Keratinocyte (primary cell): ENCODE data around the gene SMYD3. TPM values are rescaled to one million over a fixed set of nuclear protein-coding genes. Genes with fewer than 3 reads are reported as not detected.

Experiments
- DNase-seq: peaks from one replicate; pipeline ENCODE4 v3.0.0-alpha.2; 2011; ENCODE audit warnings: low read depth, missing footprints, low spot score
- FAIRE-seq: peaks from 2 replicates; lab custom pipeline; 2011; peaks lifted over from hg19 to GRCh38; lab: Jason Lieb, UNC
- H2AFZ ChIP-seq: 2 replicates; pipeline ENCODE4 v1.6.0; 2012; ENCODE audit warnings: low read length, control low read depth, inconsistent platforms; ENCODE audit not compliant: control insufficient read depth
- H3K27ac ChIP-seq: 2 replicates; pipeline ENCODE4 v1.5.1; 2011; ENCODE audit warnings: low read length; ENCODE audit not compliant: control insufficient read depth, insufficient read depth
- H3K27me3 ChIP-seq: 3 replicates; pipeline ENCODE4 v1.6.0; 2011; ENCODE audit warnings: low read length; ENCODE audit not compliant: control insufficient read depth, insufficient read depth; ENCODE audit errors: extremely low read depth
- H3K36me3 ChIP-seq, 2 experiments: 2 replicates in 1 of 2; 3 replicates in 1 of 2; pipeline ENCODE4 v1.5.1; 2011; ENCODE audit warnings: low read length in 2 of 2, mild to moderate bottlenecking in 1 of 2; ENCODE audit not compliant: control insufficient read depth in 2 of 2, insufficient read depth in 2 of 2; ENCODE audit errors: extremely low read depth in 1 of 2
- H3K4me1 ChIP-seq: 3 replicates; pipeline ENCODE4 v1.5.1; 2011; ENCODE audit warnings: low read length; ENCODE audit not compliant: control insufficient read depth, insufficient read depth; ENCODE audit errors: extremely low read depth
- H3K4me2 ChIP-seq: 3 replicates; pipeline ENCODE4 v1.6.0; 2011; ENCODE audit warnings: low read depth, low read length; ENCODE audit not compliant: control insufficient read depth, insufficient read depth; ENCODE audit errors: extremely low read depth
- H3K4me3 ChIP-seq, 3 experiments: fragments of 200-600 bp in 1 of 3; sonication (generic) in 1 of 3; 2 replicates in 2 of 3; 3 replicates in 1 of 3; pipeline ENCODE4 v1.5.1; 2011 to 2016; ENCODE audit warnings: low read length in 3 of 3, mild to moderate bottlenecking in 3 of 3, control low read depth in 2 of 3, inconsistent platforms in 1 of 3, low read depth in 1 of 3, mixed read lengths in 1 of 3, mixed run types in 1 of 3, moderate library complexity in 1 of 3; ENCODE audit not compliant: control insufficient read depth in 2 of 3, insufficient read depth in 2 of 3; ENCODE audit errors: extremely low read depth in 1 of 3
- H3K79me2 ChIP-seq: 2 replicates; pipeline ENCODE4 v1.6.0; 2012; ENCODE audit warnings: low read length; ENCODE audit not compliant: control insufficient read depth, insufficient read depth
- H3K9ac ChIP-seq: 3 replicates; pipeline ENCODE4 v1.6.0; 2011; ENCODE audit warnings: low read length; ENCODE audit not compliant: control insufficient read depth, insufficient read depth; ENCODE audit errors: extremely low read depth
- H3K9me1 ChIP-seq: 3 replicates; pipeline ENCODE4 v1.6.0; 2011; ENCODE audit warnings: low read length; ENCODE audit not compliant: control insufficient read depth, insufficient read depth; ENCODE audit errors: extremely low read depth
- H3K9me3 ChIP-seq: 2 replicates; pipeline ENCODE4 v1.5.1; 2012; ENCODE audit warnings: low read depth, low read length; ENCODE audit not compliant: control insufficient read depth
- H4K20me1 ChIP-seq: 3 replicates; pipeline ENCODE4 v1.6.0; 2011; ENCODE audit warnings: low read length; ENCODE audit not compliant: control insufficient read depth, insufficient read depth; ENCODE audit errors: extremely low read depth
- EZH2 ChIP-seq: IDR thresholded peaks from one replicate; pipeline ENCODE4 v1.6.1; 2012; ENCODE audit warnings: inconsistent platforms, mild to moderate bottlenecking, low read length, moderate library complexity
- dilution Hi-C: fragments of 300-500 bp; cut with MboI; formaldehyde crosslinking; loops from one replicate; pipeline ENCODE4 v1.7.0; 2020; ENCODE audit warnings: low sequenced_read_pairs; ENCODE audit not compliant: extremely low pct_ligation_motif_present
- polyA plus RNA-seq, 5 experiments: library from polyadenylated mRNA; depleted of rRNA in 3 of 5; stranded (reverse) in 3 of 5; stranded (forward) in 1 of 5; unstranded in 1 of 5; fragments of >200 nt; gene quantifications; 1 replicate in 1 of 5; 2 replicates in 3 of 5; 3 replicates in 1 of 5; pipeline versions ENCODE4 v1.2.1 to v1.2.3, GENCODE V29; 2011 to 2012; ENCODE audit warnings: missing spikeins in 2 of 5, low read depth in 1 of 5, low replicate concordance in 1 of 5
- TF ChIP-seq, protein P1 (sequence below), 3 experiments: IDR thresholded peaks in 1 of 3; conservative IDR thresholded peaks in 1 of 3; optimal IDR thresholded peaks in 1 of 3; 2 replicates in 2 of 3; 3 replicates in 1 of 3; pipeline versions ENCODE3 to v1.5.1; 2011; ENCODE audit warnings: low read length in 3 of 3, mild to moderate bottlenecking in 3 of 3, moderate library complexity in 2 of 3, control low read depth in 1 of 3, inconsistent platforms in 1 of 3; ENCODE audit not compliant: insufficient read depth in 2 of 3; ENCODE audit errors: extremely low read depth in 1 of 3

The SMYD3 gene
- polyA plus RNA-seq, 1 donor (not counting 4 experiments of a cell fraction or from before 2014, with no cell fraction given) = 31.0 TPM

DNA sequence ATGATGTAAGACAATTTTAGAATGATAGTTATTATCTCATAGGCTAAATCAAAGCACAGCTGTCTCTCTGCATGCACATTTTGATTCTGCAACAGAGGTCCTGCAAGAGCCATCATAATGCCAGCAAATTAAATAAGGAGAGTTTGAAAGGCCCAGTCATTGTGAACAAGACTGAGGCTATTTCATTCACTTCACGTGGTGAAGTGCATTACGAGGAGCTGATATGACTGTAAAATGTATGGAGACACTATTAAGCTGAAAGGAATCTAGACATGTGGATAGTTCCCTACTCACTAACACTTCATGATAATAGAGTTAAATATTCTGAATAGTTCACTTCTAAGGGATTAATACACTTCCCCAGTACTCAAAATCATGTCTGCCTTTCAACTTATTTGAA lies 299.0 kb downstream of the SMYD3 start:
- Histone ChIP-seq H3K36me3 (no peaks in the 10 kb centered on the region), H3K79me2 (no peaks in the 10 kb centered on the region), H4K20me1 (no peaks in the 10 kb centered on the region), H3K9me1 (no peaks in the 10 kb centered on the region), H3K27me3 (no peaks in the 10 kb centered on the region), H2AFZ (no peak overlapping the region), H3K4me3 (no peak overlapping the region), H3K9me3 (no peaks in the 10 kb centered on the region), H3K27ac (no peak overlapping the region), H3K9ac (no peak overlapping the region), H3K4me2 (no peak overlapping the region), H3K4me1 (no peaks in the 10 kb centered on the region)
- DNase-seq = no peak
- FAIRE-seq = no peak
- dilution Hi-C loops = no loop called here
- no peak for TF ChIP-seq EZH2
- TF ChIP-seq, protein P1, sequence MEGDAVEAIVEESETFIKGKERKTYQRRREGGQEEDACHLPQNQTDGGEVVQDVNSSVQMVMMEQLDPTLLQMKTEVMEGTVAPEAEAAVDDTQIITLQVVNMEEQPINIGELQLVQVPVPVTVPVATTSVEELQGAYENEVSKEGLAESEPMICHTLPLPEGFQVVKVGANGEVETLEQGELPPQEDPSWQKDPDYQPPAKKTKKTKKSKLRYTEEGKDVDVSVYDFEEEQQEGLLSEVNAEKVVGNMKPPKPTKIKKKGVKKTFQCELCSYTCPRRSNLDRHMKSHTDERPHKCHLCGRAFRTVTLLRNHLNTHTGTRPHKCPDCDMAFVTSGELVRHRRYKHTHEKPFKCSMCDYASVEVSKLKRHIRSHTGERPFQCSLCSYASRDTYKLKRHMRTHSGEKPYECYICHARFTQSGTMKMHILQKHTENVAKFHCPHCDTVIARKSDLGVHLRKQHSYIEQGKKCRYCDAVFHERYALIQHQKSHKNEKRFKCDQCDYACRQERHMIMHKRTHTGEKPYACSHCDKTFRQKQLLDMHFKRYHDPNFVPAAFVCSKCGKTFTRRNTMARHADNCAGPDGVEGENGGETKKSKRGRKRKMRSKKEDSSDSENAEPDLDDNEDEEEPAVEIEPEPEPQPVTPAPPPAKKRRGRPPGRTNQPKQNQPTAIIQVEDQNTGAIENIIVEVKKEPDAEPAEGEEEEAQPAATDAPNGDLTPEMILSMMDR (optimal IDR thresholded peaks at IDR 0.05 in 1 of 3, IDR thresholded peaks at IDR 0.05 in 1 of 3, conservative IDR thresholded peaks at IDR 0.05 in 1 of 3; ENCODE audit: extremely low read depth in 1 of 3, insufficient read depth in 2 of 3, low read length in 3 of 3) = no peak

DNA sequence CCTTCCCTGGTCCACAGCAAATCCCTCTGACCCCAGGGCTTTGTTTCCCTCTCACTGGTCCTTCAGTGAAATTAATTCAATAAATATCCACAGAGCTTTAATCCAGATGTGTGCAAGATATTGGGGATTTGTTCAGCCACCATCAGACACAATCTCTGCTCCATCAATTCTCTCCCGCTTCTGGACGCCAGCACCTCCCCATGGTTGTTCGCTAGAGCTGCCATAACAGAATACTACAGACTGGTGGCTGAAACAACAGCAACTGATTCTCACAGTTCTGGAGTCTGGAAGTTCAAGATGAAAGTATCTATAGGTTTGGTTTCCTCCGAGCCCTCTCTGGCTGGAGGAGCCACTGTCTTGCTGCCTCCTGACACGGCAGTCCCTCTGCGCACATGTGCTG lies 303.9 kb downstream of the SMYD3 start:
- no peak for FAIRE-seq

More for the DNA sequence above, 303.9 kb downstream of the SMYD3 start:
- H3K9me1 ChIP-seq = no peaks in the 10 kb centered on the region
- dilution Hi-C loops = no loop called here
- TF ChIP-seq, protein P1 (optimal IDR thresholded peaks at IDR 0.05 in 1 of 3, IDR thresholded peaks at IDR 0.05 in 1 of 3, conservative IDR thresholded peaks at IDR 0.05 in 1 of 3; ENCODE audit: extremely low read depth in 1 of 3, insufficient read depth in 2 of 3, low read length in 3 of 3) = no peak
- TF ChIP-seq EZH2 = no peak
- H3K27ac ChIP-seq = no peak overlapping the region
- H4K20me1 ChIP-seq = no peaks in the 10 kb centered on the region
- H3K36me3 ChIP-seq = no peaks in the 10 kb centered on the region
- no peak overlapping the region for H3K4me3 ChIP-seq
- no peaks in the 10 kb centered on the region for H3K4me1 ChIP-seq
- no peak overlapping the region for H2AFZ ChIP-seq
- DNase-seq = no peak
- no peak overlapping the region for H3K9ac ChIP-seq
- no peaks in the 10 kb centered on the region for H3K27me3 ChIP-seq
- H3K4me2 ChIP-seq = no peak overlapping the region
- H3K9me3 ChIP-seq = no peaks in the 10 kb centered on the region
- H3K79me2 ChIP-seq = no peaks in the 10 kb centered on the region
